ENCODE results near the gene HDGFL3.
"Not testable (repeated sequence)": the region's sequence is repeated elsewhere in the genome, so short reads cannot be mapped to it uniquely, and the experiment has no call there.

HDGFL3 gene

GRCh38 chr15:83153288-83153687 lies 54.3 kb downstream of the HDGFL3 start:
- H3K36me3 ChIP-seq (ENCODE audit: insufficient read depth, low read length), result peaks cover 87% of the 10 kb centered on the region
- H3K9me3 ChIP-seq (ENCODE audit: low read length), result no peaks in the 10 kb centered on the region
- no peaks in the 10 kb centered on the region for H3K27me3 ChIP-seq (ENCODE audit: insufficient read depth, low read length)
- H2AFZ ChIP-seq (ENCODE audit: low read depth, low read length), result no peak overlapping the region
- no peak overlapping the region for H3K4me3 ChIP-seq (ENCODE audit: low read length)
- H3K4me1 ChIP-seq (ENCODE audit: insufficient read depth, low read length), result no peaks in the 10 kb centered on the region

GRCh38 chr15:83144771-83145170 lies 62.9 kb downstream of the HDGFL3 start:
- H3K4me3 ChIP-seq (ENCODE audit: low read length), result no peak overlapping the region
- peaks cover 15% of the 10 kb centered on the region for H3K9me3 ChIP-seq (ENCODE audit: low read length)
- H2AFZ ChIP-seq (ENCODE audit: low read depth, low read length), result no peak overlapping the region
- H3K4me1 ChIP-seq (ENCODE audit: insufficient read depth, low read length), result no peaks in the 10 kb centered on the region
- no peaks in the 10 kb centered on the region for H3K27me3 ChIP-seq (ENCODE audit: insufficient read depth, low read length)
- H3K36me3 ChIP-seq (ENCODE audit: insufficient read depth, low read length), result peaks cover 82% of the 10 kb centered on the region

GRCh38 chr15:83142151-83142550 lies 65.5 kb downstream of the HDGFL3 start:
- not testable (repeated sequence) for H3K27me3 ChIP-seq (ENCODE audit: insufficient read depth, low read length); H3K4me3 ChIP-seq (ENCODE audit: low read length); H3K4me1 ChIP-seq (ENCODE audit: insufficient read depth, low read length); H2AFZ ChIP-seq (ENCODE audit: low read depth, low read length)
- H3K9me3 ChIP-seq (ENCODE audit: low read length), result peaks cover 15% of the 10 kb centered on the region
- peaks cover 81% of the 10 kb centered on the region for H3K36me3 ChIP-seq (ENCODE audit: insufficient read depth, low read length)

- no peaks in the 10 kb centered on the region for H3K4me1 ChIP-seq (ENCODE audit: insufficient read depth, low read length)
- no peaks in the 10 kb centered on the region for H3K27me3 ChIP-seq (ENCODE audit: insufficient read depth, low read length)
- H3K36me3 ChIP-seq (ENCODE audit: insufficient read depth, low read length), result peaks cover 61% of the 10 kb centered on the region
- H2AFZ ChIP-seq (ENCODE audit: low read depth, low read length), result no peak overlapping the region
- no peaks in the 10 kb centered on the region for H3K9me3 ChIP-seq (ENCODE audit: low read length)
- H3K4me3 ChIP-seq (ENCODE audit: low read length), result no peak overlapping the region
Observed at GRCh38 chr15:83132861-83133523, 74.6 kb downstream of the HDGFL3 start.

GRCh38 chr15:83129791-83130190 lies 77.8 kb downstream of the HDGFL3 start:
- H3K27me3 ChIP-seq (ENCODE audit: insufficient read depth, low read length), result no peaks in the 10 kb centered on the region
- H3K9me3 ChIP-seq (ENCODE audit: low read length), result no peaks in the 10 kb centered on the region
- H2AFZ ChIP-seq (ENCODE audit: low read depth, low read length), result no peak overlapping the region
- H3K36me3 ChIP-seq (ENCODE audit: insufficient read depth, low read length), result peaks cover 48% of the 10 kb centered on the region
- no peak overlapping the region for H3K4me3 ChIP-seq (ENCODE audit: low read length)
- no peaks in the 10 kb centered on the region for H3K4me1 ChIP-seq (ENCODE audit: insufficient read depth, low read length)

- Histone ChIP-seq H3K36me3 (ENCODE audit: insufficient read depth, low read length) (peaks cover 31% of the 10 kb centered on the region), H3K4me3 (ENCODE audit: low read length) (no peak overlapping the region), H3K9me3 (ENCODE audit: low read length) (no peaks in the 10 kb centered on the region), H2AFZ (ENCODE audit: low read depth, low read length) (no peak overlapping the region), H3K4me1 (ENCODE audit: insufficient read depth, low read length) (no peaks in the 10 kb centered on the region), H3K27me3 (ENCODE audit: insufficient read depth, low read length) (no peaks in the 10 kb centered on the region)
Observed at GRCh38 chr15:83127547-83128150, 80.0 kb downstream of the HDGFL3 start.

- Histone ChIP-seq H3K4me3 (ENCODE audit: low read length) (no peak overlapping the region), H3K36me3 (ENCODE audit: insufficient read depth, low read length) (peaks cover 8% of the 10 kb centered on the region), H3K27me3 (ENCODE audit: insufficient read depth, low read length) (no peaks in the 10 kb centered on the region), H3K4me1 (ENCODE audit: insufficient read depth, low read length) (no peaks in the 10 kb centered on the region), H3K9me3 (ENCODE audit: low read length) (no peaks in the 10 kb centered on the region), H2AFZ (ENCODE audit: low read depth, low read length) (no peak overlapping the region)
Observed at GRCh38 chr15:83123529-83123928, 84.1 kb downstream of the HDGFL3 start.

- Histone ChIP-seq H2AFZ (ENCODE audit: low read depth, low read length) (no peak overlapping the region), H3K9me3 (ENCODE audit: low read length) (no peaks in the 10 kb centered on the region), H3K4me1 (ENCODE audit: insufficient read depth, low read length) (no peaks in the 10 kb centered on the region), H3K36me3 (ENCODE audit: insufficient read depth, low read length) (no peaks in the 10 kb centered on the region), H3K27me3 (ENCODE audit: insufficient read depth, low read length) (no peaks in the 10 kb centered on the region), H3K4me3 (ENCODE audit: low read length) (no peak overlapping the region)
Observed at GRCh38 chr15:83119968-83120581, 87.5 kb downstream of the HDGFL3 start.

GRCh38 chr15:83118968-83119367 lies 88.7 kb downstream of the HDGFL3 start:
- Histone ChIP-seq H3K4me3 (ENCODE audit: low read length) (no peak overlapping the region), H3K27me3 (ENCODE audit: insufficient read depth, low read length) (no peaks in the 10 kb centered on the region), H3K4me1 (ENCODE audit: insufficient read depth, low read length) (no peaks in the 10 kb centered on the region), H3K9me3 (ENCODE audit: low read length) (no peaks in the 10 kb centered on the region), H2AFZ (ENCODE audit: low read depth, low read length) (no peak overlapping the region), H3K36me3 (ENCODE audit: insufficient read depth, low read length) (no peaks in the 10 kb centered on the region)

- Histone ChIP-seq H2AFZ (ENCODE audit: low read depth, low read length) (no peak overlapping the region), H3K27me3 (ENCODE audit: insufficient read depth, low read length) (no peaks in the 10 kb centered on the region), H3K36me3 (ENCODE audit: insufficient read depth, low read length) (no peaks in the 10 kb centered on the region), H3K9me3 (ENCODE audit: low read length) (no peaks in the 10 kb centered on the region), H3K4me3 (ENCODE audit: low read length) (no peak overlapping the region), H3K4me1 (ENCODE audit: insufficient read depth, low read length) (no peaks in the 10 kb centered on the region)
Observed at GRCh38 chr15:83118291-83118827, 89.3 kb downstream of the HDGFL3 start.

GRCh38 chr15:83115831-83116565 lies 91.6 kb downstream of the HDGFL3 start:
- Histone ChIP-seq H3K27me3 (ENCODE audit: insufficient read depth, low read length) (no peaks in the 10 kb centered on the region), H2AFZ (ENCODE audit: low read depth, low read length) (no peak overlapping the region), H3K9me3 (ENCODE audit: low read length) (no peaks in the 10 kb centered on the region), H3K4me1 (ENCODE audit: insufficient read depth, low read length) (no peaks in the 10 kb centered on the region), H3K4me3 (ENCODE audit: low read length) (no peak overlapping the region), H3K36me3 (ENCODE audit: insufficient read depth, low read length) (no peaks in the 10 kb centered on the region)

GRCh38 chr15:83115410-83115809 lies 92.2 kb downstream of the HDGFL3 start:
- no peak overlapping the region for H3K4me3 ChIP-seq (ENCODE audit: low read length)
- no peaks in the 10 kb centered on the region for H3K36me3 ChIP-seq (ENCODE audit: insufficient read depth, low read length)
- H3K9me3 ChIP-seq (ENCODE audit: low read length), result no peaks in the 10 kb centered on the region
- H3K4me1 ChIP-seq (ENCODE audit: insufficient read depth, low read length), result no peaks in the 10 kb centered on the region
- no peak overlapping the region for H2AFZ ChIP-seq (ENCODE audit: low read depth, low read length)
- no peaks in the 10 kb centered on the region for H3K27me3 ChIP-seq (ENCODE audit: insufficient read depth, low read length)

GRCh38 chr15:83114856-83115255 lies 92.8 kb downstream of the HDGFL3 start:
- H3K4me3 ChIP-seq (ENCODE audit: low read length), result no peak overlapping the region
- H2AFZ ChIP-seq (ENCODE audit: low read depth, low read length), result no peak overlapping the region
- no peaks in the 10 kb centered on the region for H3K27me3 ChIP-seq (ENCODE audit: insufficient read depth, low read length)
- H3K4me1 ChIP-seq (ENCODE audit: insufficient read depth, low read length), result no peaks in the 10 kb centered on the region
- H3K36me3 ChIP-seq (ENCODE audit: insufficient read depth, low read length), result no peaks in the 10 kb centered on the region
- no peaks in the 10 kb centered on the region for H3K9me3 ChIP-seq (ENCODE audit: low read length)
